PC-3 (cell line): Measurements from ENCODE around the gene PTPN14.

ENCODE experiments used
- CTCF ChIP-seq: fragments of 300-600 bp; sonication (generic); conservative IDR thresholded peaks from 2 replicates; pipeline ENCODE4 v1.5.1; 2017; ENCODE audit warnings: antibody characterized with exemption, low read depth, mild to moderate bottlenecking, low read length
- EZH2phosphoT487 ChIP-seq: fragments of 300-600 bp; sonication (generic); IDR thresholded peaks from 2 replicates; pipeline ENCODE4 v1.6.1; 2018; ENCODE audit warnings: mild to moderate bottlenecking, antibody characterized with exemption, low read length, borderline replicate concordance

GRCh38 chr1:214317734-214318133 lies 233.7 kb downstream of the PTPN14 start:
- peak; percentile 28; the same call in 1 of the 2 replicates for TF ChIP-seq CTCF
- TF ChIP-seq EZH2phosphoT487, result no peak
